ENCODE measurements around the gene GLIPR1L2. TPM values are rescaled to one million over a fixed set of nuclear protein-coding genes. Genes with fewer than 3 reads are reported as not detected.
"Not testable (repeated sequence)": the region's sequence is repeated elsewhere in the genome, so short reads cannot be mapped to it uniquely, and the experiment has no call there.

Gene GLIPR1L2
- total and polyA plus RNA-seq, 2 experiments from 2014 or later: 0.92 TPM; not detected in 1

GRCh38 chr12:75443709-75444108 is 52.8 kb downstream of the GLIPR1L2 start:
- DNase-seq (ENCODE audit: low spot score): no peak
- Histone ChIP-seq H3K36me3 (replicated peaks; ENCODE audit: insufficient read depth, low read depth) (no peaks in the 10 kb centered on the region), H3K4me2 (no peak overlapping the region), H3K27ac (no peak overlapping the region), H3K4me1 (ENCODE audit: insufficient read depth) (peaks cover 2% of the 10 kb centered on the region), H3K9me3 (ENCODE audit: low read depth) (no peaks in the 10 kb centered on the region), H3K27me3 (no peaks in the 10 kb centered on the region), H4K20me1 (ENCODE audit: insufficient read depth, poor library complexity, severe bottlenecking) (no peaks in the 10 kb centered on the region), H3K4me3 (no peak overlapping the region), H3K9me2 (replicated peaks; ENCODE audit: insufficient read depth) (no peaks in the 10 kb centered on the region), H2AFZ (no peak overlapping the region), H3K79me2 (no peaks in the 10 kb centered on the region)
- TF ChIP-seq, protein P1, sequence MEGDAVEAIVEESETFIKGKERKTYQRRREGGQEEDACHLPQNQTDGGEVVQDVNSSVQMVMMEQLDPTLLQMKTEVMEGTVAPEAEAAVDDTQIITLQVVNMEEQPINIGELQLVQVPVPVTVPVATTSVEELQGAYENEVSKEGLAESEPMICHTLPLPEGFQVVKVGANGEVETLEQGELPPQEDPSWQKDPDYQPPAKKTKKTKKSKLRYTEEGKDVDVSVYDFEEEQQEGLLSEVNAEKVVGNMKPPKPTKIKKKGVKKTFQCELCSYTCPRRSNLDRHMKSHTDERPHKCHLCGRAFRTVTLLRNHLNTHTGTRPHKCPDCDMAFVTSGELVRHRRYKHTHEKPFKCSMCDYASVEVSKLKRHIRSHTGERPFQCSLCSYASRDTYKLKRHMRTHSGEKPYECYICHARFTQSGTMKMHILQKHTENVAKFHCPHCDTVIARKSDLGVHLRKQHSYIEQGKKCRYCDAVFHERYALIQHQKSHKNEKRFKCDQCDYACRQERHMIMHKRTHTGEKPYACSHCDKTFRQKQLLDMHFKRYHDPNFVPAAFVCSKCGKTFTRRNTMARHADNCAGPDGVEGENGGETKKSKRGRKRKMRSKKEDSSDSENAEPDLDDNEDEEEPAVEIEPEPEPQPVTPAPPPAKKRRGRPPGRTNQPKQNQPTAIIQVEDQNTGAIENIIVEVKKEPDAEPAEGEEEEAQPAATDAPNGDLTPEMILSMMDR (IDR thresholded peaks at IDR 0.05; ENCODE audit: poor library complexity): no peak
- TF ChIP-seq EZH2 (IDR thresholded peaks at IDR 0.05; ENCODE audit: borderline replicate concordance) (no peak), EZH2phosphoT487 (IDR thresholded peaks at IDR 0.05; ENCODE audit: low read depth, severe bottlenecking, unreplicated experiment) (no peak)
- 50% methylated on average over 3 of the region's 3 CpGs for WGBS (ENCODE audit: low lambda C conversion rate, missing lambda C conversion rate)

- DNase-seq (ENCODE audit: low spot score): no peak
- Histone ChIP-seq H3K27ac (peak overlapping the region; percentile 40), H3K9me3 (ENCODE audit: low read depth) (no peaks in the 10 kb centered on the region), H3K79me2 (no peaks in the 10 kb centered on the region), H3K4me1 (ENCODE audit: insufficient read depth) (peaks cover 2% of the 10 kb centered on the region), H3K27me3 (no peaks in the 10 kb centered on the region), H2AFZ (no peak overlapping the region), H3K36me3 (replicated peaks; ENCODE audit: insufficient read depth, low read depth) (no peaks in the 10 kb centered on the region), H3K4me3 (no peak overlapping the region), H4K20me1 (ENCODE audit: insufficient read depth, poor library complexity, severe bottlenecking) (no peaks in the 10 kb centered on the region), H3K4me2 (no peak overlapping the region), H3K9me2 (replicated peaks; ENCODE audit: insufficient read depth) (no peaks in the 10 kb centered on the region)
- WGBS (ENCODE audit: low lambda C conversion rate, missing lambda C conversion rate): 71% methylated on average over 6 of the region's 6 CpGs
- TF ChIP-seq, protein P1 (IDR thresholded peaks at IDR 0.05; ENCODE audit: poor library complexity): no peak
- TF ChIP-seq EZH2 (IDR thresholded peaks at IDR 0.05; ENCODE audit: borderline replicate concordance) (no peak), EZH2phosphoT487 (IDR thresholded peaks at IDR 0.05; ENCODE audit: low read depth, severe bottlenecking, unreplicated experiment) (no peak)
Observed at GRCh38 chr12:75444429-75445136, 53.7 kb downstream of the GLIPR1L2 start.

GRCh38 chr12:75445137-75445507 is 54.2 kb downstream of the GLIPR1L2 start:
- H3K4me2 ChIP-seq; DNase-seq (ENCODE audit: low spot score): not testable (repeated sequence)

DNA sequence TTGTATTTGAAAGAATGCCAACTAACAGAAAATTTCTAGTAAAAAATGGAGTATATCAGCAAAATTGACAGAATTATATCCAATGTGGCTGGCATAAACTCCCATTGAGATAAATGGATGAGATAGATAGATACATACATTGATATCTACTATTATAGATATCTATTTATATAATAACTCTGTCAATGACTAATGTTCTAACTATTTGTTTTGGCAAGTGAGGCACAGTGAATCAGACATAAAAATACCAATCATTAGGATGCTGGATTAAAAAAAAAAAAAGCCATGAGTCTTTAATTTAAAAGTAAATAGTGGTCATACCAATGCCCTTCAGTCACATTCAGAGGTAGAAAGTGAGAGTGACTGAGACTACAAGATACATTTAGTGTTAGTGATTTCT is 56.0 kb downstream of the GLIPR1L2 start:
- TF ChIP-seq EZH2 (IDR thresholded peaks at IDR 0.05; ENCODE audit: borderline replicate concordance): no peak
- no peak for TF ChIP-seq EZH2phosphoT487 (IDR thresholded peaks at IDR 0.05; ENCODE audit: low read depth, severe bottlenecking, unreplicated experiment)
- TF ChIP-seq, protein P1 (IDR thresholded peaks at IDR 0.05; ENCODE audit: poor library complexity): no peak
- H3K9me3 ChIP-seq (ENCODE audit: low read depth): no peaks in the 10 kb centered on the region
- H2AFZ ChIP-seq: no peak overlapping the region
- H3K79me2 ChIP-seq: no peaks in the 10 kb centered on the region
- no peak for DNase-seq (ENCODE audit: low spot score)
- H3K4me2 ChIP-seq: no peak overlapping the region
- H4K20me1 ChIP-seq (ENCODE audit: insufficient read depth, poor library complexity, severe bottlenecking): no peaks in the 10 kb centered on the region
- no peaks in the 10 kb centered on the region for H3K36me3 ChIP-seq (replicated peaks; ENCODE audit: insufficient read depth, low read depth)
- H3K4me1 ChIP-seq (ENCODE audit: insufficient read depth): peaks cover 2% of the 10 kb centered on the region
- H3K9me2 ChIP-seq (replicated peaks; ENCODE audit: insufficient read depth): no peaks in the 10 kb centered on the region
- no peak overlapping the region for H3K27ac ChIP-seq
- H3K4me3 ChIP-seq: no peak overlapping the region
- H3K27me3 ChIP-seq: no peaks in the 10 kb centered on the region

More at GRCh38 chr12:75445137-75445507, 54.2 kb downstream of the GLIPR1L2 start:
- H3K27ac ChIP-seq: peak overlapping the region; percentile 40
- not testable (repeated sequence) for H3K36me3 ChIP-seq (replicated peaks; ENCODE audit: insufficient read depth, low read depth); H3K9me2 ChIP-seq (replicated peaks; ENCODE audit: insufficient read depth); H4K20me1 ChIP-seq (ENCODE audit: insufficient read depth, poor library complexity, severe bottlenecking); H3K27me3 ChIP-seq; H3K79me2 ChIP-seq; H3K4me3 ChIP-seq; H3K9me3 ChIP-seq (ENCODE audit: low read depth); H3K4me1 ChIP-seq (ENCODE audit: insufficient read depth); H2AFZ ChIP-seq
- 82% methylated on average over 7 of the region's 7 CpGs for WGBS (ENCODE audit: low lambda C conversion rate, missing lambda C conversion rate)

Measured in hepatocyte (in vitro differentiated cells).